NCI-H1048 (cell line): ENCODE results near the gene TUG1.

Source experiments
- DNase-seq: peaks from one replicate; lab custom pipeline; 2025; lab: John Stamatoyannopoulos, UW

TUG1 gene

GRCh38 chr22:30968924-30969531, at the start of gene TUG1:
Gene TUG1, plus strand, starts transcription at chr22:30969265.
- DNase-seq: peak; percentile 94

GRCh38 chr22:30919973-30920372, 49.1 kb upstream of the TUG1 start:
- no peak for DNase-seq

GRCh38 chr22:30920407-30920806, 48.7 kb upstream of the TUG1 start:
- DNase-seq: peak; percentile 10

- DNase-seq: no peak
These were observed 48.0 kb upstream of the TUG1 start for GRCh38 chr22:30921108-30921507.

GRCh38 chr22:30922151-30922611, 46.9 kb upstream of the TUG1 start:
- DNase-seq: no peak

- DNase-seq: no peak
These were observed 45.7 kb upstream of the TUG1 start for GRCh38 chr22:30923168-30923900.

GRCh38 chr22:30925667-30926066, 43.4 kb upstream of the TUG1 start:
- DNase-seq: no peak

GRCh38 chr22:30926706-30927105, 42.4 kb upstream of the TUG1 start:
- DNase-seq: no peak

GRCh38 chr22:30927806-30928205, 41.3 kb upstream of the TUG1 start:
- no peak for DNase-seq

GRCh38 chr22:30928401-30928800, 40.7 kb upstream of the TUG1 start:
- DNase-seq: no peak

GRCh38 chr22:30930228-30930627, 38.8 kb upstream of the TUG1 start:
- DNase-seq: no peak

GRCh38 chr22:30931541-30932300, 37.3 kb upstream of the TUG1 start:
- no peak for DNase-seq

GRCh38 chr22:30932661-30933060, 36.4 kb upstream of the TUG1 start:
- DNase-seq: no peak

GRCh38 chr22:30933457-30933856, 35.6 kb upstream of the TUG1 start:
- DNase-seq: no peak

- DNase-seq: no peak
These were observed 35.0 kb upstream of the TUG1 start for GRCh38 chr22:30934053-30934452.

- no peak for DNase-seq
These were observed 28.2 kb upstream of the TUG1 start for GRCh38 chr22:30940685-30941362.

GRCh38 chr22:30941363-30941740, 27.7 kb upstream of the TUG1 start:
- no peak for DNase-seq

GRCh38 chr22:30943368-30943767, 25.7 kb upstream of the TUG1 start:
- DNase-seq: no peak

GRCh38 chr22:30944986-30945385, 24.1 kb upstream of the TUG1 start:
- DNase-seq: no peak

- DNase-seq: no peak
These were observed 23.4 kb upstream of the TUG1 start for GRCh38 chr22:30945653-30946052.

- no peak for DNase-seq
These were observed 22.7 kb upstream of the TUG1 start for GRCh38 chr22:30946354-30946753.

- DNase-seq: no peak
These were observed 21.8 kb upstream of the TUG1 start for GRCh38 chr22:30947173-30947815.
